Coronary artery (tissue), 2 donors: ENCODE results near the gene RNU7-1.

Experiments used
- DNase-seq: peaks from one replicate; pipeline ENCODE4 v3.0.0-alpha.2; 2017; ENCODE audit warnings: low spot score
- H3K27ac ChIP-seq, 2 donors: fragments of 200-600 bp; sonication (generic); one replicate each; pipeline ENCODE4 v1.5.1; 2016 to 2019
- H3K4me3 ChIP-seq: fragments of 200-600 bp; sonication (generic); 2 replicates; pipeline ENCODE4 v1.5.1; 2016; ENCODE audit warnings: mild to moderate bottlenecking, moderate library complexity
- TF ChIP-seq, protein P1 (sequence below): fragments of 200-600 bp; sonication (generic); IDR thresholded peaks from one replicate; pipeline ENCODE4 v1.5.1; 2019; ENCODE audit warnings: antibody characterized with exemption

RNU7-1 gene

DNA sequence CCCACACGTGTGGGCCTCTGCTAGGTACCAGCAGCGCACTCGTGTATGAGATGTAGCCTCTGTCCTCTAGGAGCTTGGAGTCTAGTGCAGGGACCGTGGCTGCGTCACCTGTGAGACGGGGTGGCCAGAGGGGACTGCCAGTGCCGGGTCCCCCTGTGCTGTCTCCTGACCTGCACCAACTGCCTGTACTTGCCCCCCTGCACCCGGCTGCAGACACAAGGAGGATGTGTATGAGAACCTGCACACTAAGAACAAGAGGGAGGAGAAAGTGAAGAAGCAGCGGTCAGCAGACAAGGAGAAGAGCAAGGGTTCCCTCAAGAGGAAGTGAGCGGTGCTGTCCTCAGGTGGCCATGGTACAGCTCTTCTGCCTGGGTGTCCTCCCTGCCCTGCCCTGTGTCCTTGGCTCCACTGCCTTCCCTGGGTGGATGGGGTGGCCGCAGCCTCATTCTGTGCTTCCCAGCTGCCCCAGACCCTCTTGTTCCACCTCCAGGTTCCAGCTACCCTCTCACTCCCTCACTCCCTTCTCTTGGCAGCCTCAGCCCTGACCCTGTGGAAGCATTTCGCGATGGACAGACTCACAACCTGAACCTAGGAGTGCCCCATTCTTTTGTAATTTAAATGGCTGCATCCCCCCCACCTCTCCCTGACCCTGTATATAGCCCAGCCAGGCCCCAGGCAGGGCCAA lies 17.1 kb downstream of the RNU7-1 start:
- peak overlapping the region; percentile 30 to 73 for H3K27ac ChIP-seq
- peak overlapping the region; percentile 49 for H3K4me3 ChIP-seq

DNA sequence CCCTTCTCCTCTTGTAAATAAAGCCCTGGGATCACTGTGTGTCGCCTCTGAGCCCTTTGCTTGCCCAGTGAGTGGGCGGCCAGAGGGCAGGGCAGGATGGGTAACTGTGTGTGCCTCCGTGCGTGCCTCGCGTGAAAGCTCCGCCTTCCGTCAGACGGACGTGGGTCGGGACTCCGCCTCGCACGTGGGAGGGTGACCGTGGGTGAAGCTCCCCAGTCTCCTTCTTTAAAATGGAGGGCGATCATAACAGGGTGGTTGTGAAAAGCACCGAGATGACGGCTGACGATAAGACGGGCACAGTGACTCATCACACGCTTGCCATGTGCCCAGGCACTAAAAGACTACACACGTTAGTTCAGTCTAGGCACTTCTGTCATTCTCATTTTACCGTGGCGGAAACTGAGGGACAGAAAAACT lies 17.7 kb downstream of the RNU7-1 start:
- Histone ChIP-seq H3K27ac (peak overlapping the region; percentile 38 to 73), H3K4me3 (peak overlapping the region; percentile 49)
- DNase-seq, result peak; percentile 76
- TF ChIP-seq, protein P1, sequence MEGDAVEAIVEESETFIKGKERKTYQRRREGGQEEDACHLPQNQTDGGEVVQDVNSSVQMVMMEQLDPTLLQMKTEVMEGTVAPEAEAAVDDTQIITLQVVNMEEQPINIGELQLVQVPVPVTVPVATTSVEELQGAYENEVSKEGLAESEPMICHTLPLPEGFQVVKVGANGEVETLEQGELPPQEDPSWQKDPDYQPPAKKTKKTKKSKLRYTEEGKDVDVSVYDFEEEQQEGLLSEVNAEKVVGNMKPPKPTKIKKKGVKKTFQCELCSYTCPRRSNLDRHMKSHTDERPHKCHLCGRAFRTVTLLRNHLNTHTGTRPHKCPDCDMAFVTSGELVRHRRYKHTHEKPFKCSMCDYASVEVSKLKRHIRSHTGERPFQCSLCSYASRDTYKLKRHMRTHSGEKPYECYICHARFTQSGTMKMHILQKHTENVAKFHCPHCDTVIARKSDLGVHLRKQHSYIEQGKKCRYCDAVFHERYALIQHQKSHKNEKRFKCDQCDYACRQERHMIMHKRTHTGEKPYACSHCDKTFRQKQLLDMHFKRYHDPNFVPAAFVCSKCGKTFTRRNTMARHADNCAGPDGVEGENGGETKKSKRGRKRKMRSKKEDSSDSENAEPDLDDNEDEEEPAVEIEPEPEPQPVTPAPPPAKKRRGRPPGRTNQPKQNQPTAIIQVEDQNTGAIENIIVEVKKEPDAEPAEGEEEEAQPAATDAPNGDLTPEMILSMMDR, result no peak

More for the DNA sequence above, 17.1 kb downstream of the RNU7-1 start:
- DNase-seq, result no peak
- TF ChIP-seq, protein P1, result no peak

DNA sequence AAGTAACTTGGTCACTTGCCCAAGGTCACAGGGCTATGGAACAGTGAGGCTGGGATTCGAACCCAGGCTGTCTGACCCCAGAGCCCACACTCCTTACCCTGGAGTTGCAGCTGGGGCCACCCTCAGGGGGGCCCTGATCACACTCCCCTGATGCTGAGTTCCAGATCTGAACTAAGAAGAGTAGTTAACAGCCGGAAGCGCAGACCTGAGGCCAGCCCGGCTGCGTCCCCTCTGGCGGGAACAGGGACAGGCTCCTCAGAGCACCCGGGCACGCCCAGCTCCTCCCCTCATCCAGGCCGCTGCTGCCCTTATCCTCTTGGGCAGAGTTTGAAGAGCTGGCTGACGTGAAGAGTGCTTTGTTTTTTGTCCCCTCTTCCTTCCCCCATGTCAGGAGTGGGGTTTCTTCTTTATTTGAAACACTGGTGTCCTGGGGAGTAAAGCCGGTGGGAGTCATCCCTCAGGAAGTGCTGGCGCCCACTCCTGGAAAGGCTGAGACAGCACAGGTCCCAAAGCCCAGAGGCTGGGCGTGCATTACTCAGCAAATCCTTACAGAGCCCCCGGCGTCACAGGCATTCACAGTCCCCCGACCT lies 18.2 kb downstream of the RNU7-1 start:
- DNase-seq, result peak; percentile 80
- H3K4me3 ChIP-seq, result peak overlapping the region; percentile 49
- H3K27ac ChIP-seq, result peak overlapping the region; percentile 38 to 73
- TF ChIP-seq, protein P1, result no peak

DNA sequence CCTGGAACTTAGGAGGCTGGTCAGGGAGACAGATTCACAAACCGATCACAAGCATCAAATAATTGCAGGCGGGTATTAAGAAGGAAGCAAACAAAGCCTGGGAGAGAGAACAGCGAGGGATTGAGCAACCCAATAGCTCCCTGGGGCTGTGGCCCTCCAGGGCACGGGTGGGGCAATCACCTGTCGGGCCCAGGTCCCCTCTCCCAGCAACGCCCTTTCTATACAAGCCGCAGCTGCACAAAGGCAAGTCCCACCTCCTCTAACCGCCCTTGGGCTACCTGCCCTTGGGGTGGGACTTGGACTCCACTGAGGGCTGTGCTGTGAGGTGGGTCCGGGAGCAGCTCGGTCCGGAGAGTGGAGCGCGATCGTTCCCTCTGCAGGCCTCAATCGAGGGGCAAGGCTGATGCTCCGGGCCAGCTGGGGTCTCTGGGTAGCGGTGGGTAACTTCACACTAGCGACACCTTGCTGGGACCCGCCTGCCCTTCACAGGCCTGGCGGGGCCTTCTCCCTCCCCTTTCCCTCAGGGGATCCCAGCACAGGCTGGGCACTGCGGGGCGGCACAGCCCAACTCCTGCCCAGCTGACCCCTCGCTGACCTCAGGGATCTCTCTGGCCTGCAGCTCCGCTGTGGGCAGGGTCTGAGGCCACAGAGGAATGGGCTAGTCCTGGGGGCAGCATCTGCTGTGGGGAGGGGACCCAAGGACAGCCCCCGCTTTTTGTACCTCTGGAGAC lies 18.8 kb downstream of the RNU7-1 start:
- DNase-seq, result peak; percentile 74
- H3K4me3 ChIP-seq, result peak overlapping the region; percentile 49
- peak overlapping the region; percentile 38 to 73 for H3K27ac ChIP-seq
- TF ChIP-seq, protein P1, result no peak

DNA sequence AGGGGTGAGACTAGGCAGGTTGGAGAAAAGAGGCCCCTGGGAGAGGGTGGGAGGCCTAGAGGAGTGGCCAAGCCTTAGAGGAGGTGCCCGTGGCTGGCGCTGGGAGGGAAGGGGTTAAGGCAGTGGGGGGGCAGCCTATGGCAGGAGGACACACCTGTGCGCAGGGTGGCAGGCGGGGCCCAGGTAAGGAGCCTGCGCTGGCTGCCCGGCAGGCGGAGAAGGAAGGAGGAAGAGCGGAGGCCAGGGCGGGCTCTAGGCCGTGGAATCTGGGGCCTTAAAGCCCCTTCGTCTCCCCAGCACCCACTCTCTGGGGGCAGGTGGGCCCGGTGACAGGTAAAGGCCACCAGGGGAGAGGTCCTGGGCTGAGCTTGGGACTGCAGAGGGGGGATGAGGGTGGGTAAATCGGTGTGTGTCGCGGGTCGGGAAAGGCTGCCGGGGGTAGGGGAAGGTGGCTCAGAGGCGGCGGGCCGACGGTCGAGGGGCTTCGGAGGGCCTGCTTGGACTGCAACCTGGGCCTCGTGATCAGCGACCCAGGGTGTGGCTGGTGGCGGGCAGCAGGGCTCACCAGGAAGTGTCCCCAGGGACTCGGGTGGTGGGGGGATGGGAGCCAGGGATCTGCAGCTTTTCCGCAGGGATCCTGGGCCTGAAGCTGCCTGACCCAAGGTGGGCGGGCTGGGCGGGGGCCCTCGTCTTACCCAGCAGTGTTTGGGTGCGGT lies 19.6 kb downstream of the RNU7-1 start:
- Histone ChIP-seq H3K27ac (peak overlapping the region in 1 of 2 donors; percentile 13), H3K4me3 (no peak overlapping the region)
- DNase-seq, result peak; percentile 74
- TF ChIP-seq, protein P1, result no peak

DNA sequence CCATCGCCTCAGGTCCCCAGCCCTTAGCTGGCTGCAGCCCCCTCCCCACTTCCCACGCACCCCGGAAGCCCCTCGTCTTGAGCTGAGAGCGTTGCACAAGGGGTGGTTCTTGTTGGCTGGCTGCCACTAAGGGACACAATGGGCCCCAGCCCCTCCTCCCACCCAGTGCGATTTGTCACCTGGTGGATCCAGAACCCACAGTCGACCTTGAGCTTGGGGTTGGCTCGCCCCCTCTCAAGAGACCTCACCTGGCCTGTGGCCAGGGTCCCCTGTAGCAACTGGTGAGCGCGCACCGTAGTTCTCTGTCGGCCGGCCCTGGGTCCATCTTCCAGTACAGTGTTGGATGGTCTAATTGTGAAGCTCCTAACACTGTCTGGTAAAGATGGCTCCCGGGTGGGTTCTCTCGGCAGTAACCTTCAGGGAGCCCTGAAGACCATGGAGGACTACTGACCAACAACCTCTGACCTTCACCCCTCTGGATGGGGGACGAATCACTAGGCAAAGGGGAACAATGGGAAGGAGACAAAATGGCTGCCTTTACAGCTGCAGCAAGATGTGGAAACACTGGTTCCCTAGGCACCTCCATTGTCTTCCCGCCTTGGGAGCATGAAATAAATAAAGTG lies 20.3 kb downstream of the RNU7-1 start:
- H3K27ac ChIP-seq, result peak overlapping the region in 1 of 2 donors; percentile 71
- peak; percentile 73 for DNase-seq
- H3K4me3 ChIP-seq, result no peak overlapping the region
- TF ChIP-seq, protein P1, result no peak
